ENCODE results near the gene COL9A1. TPM values are rescaled to one million over a fixed set of nuclear protein-coding genes. Genes with fewer than 3 reads are reported as not detected.

COL9A1 gene
- total RNA-seq, 1 donor from 2014 or later = not detected

DNA sequence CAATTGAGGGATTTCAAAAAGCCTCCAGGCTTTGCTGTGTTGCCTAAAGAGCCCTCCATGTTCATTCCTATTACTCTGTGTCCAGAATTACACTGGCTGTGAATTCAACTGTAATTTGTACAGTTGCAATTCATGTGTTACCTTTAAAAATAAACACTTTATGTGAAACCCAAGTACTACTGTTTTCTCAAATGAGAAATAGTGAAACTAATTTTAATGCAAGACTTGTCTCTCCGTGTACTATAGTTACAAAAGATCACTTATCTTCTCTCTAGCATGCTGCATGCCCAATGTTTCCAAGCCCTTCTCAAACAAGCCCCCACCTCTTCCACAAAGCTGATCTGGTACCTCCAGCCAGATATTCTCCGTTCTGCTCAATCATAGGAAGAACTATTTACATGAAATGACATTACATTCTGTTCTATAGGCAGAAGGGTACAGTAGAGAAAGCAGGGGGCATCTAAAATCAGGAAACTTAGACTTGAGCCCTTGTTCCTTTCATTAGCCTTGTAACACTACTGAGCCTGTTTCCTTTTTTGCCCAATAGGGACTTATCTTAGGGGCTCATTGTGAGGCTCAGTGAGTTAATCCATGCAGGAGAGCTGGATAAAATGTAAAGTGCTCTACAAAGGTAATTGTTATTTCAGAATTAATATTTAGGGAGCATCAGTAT lies 12.3 kb upstream of the COL9A1 start:
- H3K27ac Mint-ChIP-seq (ENCODE audit: unreplicated experiment) = no peak overlapping the region
- no peaks in the 10 kb centered on the region for H3K9me3 Mint-ChIP-seq (ENCODE audit: unreplicated experiment)
- no peaks in the 10 kb centered on the region for H3K4me1 Mint-ChIP-seq (ENCODE audit: unreplicated experiment)
- H3K4me3 Mint-ChIP-seq (ENCODE audit: unreplicated experiment) = no peak overlapping the region
- TF ChIP-seq, protein P1, sequence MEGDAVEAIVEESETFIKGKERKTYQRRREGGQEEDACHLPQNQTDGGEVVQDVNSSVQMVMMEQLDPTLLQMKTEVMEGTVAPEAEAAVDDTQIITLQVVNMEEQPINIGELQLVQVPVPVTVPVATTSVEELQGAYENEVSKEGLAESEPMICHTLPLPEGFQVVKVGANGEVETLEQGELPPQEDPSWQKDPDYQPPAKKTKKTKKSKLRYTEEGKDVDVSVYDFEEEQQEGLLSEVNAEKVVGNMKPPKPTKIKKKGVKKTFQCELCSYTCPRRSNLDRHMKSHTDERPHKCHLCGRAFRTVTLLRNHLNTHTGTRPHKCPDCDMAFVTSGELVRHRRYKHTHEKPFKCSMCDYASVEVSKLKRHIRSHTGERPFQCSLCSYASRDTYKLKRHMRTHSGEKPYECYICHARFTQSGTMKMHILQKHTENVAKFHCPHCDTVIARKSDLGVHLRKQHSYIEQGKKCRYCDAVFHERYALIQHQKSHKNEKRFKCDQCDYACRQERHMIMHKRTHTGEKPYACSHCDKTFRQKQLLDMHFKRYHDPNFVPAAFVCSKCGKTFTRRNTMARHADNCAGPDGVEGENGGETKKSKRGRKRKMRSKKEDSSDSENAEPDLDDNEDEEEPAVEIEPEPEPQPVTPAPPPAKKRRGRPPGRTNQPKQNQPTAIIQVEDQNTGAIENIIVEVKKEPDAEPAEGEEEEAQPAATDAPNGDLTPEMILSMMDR (IDR thresholded peaks at IDR 0.05) = no peak
- H3K36me3 Mint-ChIP-seq (ENCODE audit: unreplicated experiment) = no peaks in the 10 kb centered on the region
- DNase-seq (ENCODE audit: extremely low spot score, unreplicated experiment) = no peak
- peaks cover 26% of the 10 kb centered on the region for H3K27me3 Mint-ChIP-seq (ENCODE audit: unreplicated experiment)

DNA sequence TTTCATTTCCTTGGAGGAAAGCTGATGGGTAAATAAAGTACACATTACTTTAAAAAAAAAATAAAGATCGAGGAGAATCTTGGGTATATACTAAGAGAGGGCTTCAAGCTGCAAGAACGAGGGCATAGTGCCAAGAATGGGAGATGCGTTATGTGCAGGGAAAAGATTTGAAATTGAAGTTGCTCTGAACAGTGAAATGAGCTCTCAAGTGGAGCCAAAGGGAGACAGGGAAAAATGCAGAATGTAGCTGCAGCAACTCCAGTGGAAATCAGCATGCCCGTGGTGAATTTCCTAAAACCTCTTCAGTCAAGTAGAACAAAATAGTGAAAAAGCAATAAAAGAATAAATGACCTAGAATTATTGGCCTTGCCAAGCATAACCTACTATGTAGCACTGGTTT lies 11.4 kb upstream of the COL9A1 start:
- Mint-ChIP-seq H3K27ac (ENCODE audit: unreplicated experiment) (no peak overlapping the region), H3K4me1 (ENCODE audit: unreplicated experiment) (no peaks in the 10 kb centered on the region), H3K27me3 (ENCODE audit: unreplicated experiment) (peaks cover 29% of the 10 kb centered on the region), H3K36me3 (ENCODE audit: unreplicated experiment) (no peaks in the 10 kb centered on the region), H3K4me3 (ENCODE audit: unreplicated experiment) (no peak overlapping the region), H3K9me3 (ENCODE audit: unreplicated experiment) (no peaks in the 10 kb centered on the region)
- TF ChIP-seq, protein P1 (IDR thresholded peaks at IDR 0.05) = no peak
- no peak for DNase-seq (ENCODE audit: extremely low spot score, unreplicated experiment)

DNA sequence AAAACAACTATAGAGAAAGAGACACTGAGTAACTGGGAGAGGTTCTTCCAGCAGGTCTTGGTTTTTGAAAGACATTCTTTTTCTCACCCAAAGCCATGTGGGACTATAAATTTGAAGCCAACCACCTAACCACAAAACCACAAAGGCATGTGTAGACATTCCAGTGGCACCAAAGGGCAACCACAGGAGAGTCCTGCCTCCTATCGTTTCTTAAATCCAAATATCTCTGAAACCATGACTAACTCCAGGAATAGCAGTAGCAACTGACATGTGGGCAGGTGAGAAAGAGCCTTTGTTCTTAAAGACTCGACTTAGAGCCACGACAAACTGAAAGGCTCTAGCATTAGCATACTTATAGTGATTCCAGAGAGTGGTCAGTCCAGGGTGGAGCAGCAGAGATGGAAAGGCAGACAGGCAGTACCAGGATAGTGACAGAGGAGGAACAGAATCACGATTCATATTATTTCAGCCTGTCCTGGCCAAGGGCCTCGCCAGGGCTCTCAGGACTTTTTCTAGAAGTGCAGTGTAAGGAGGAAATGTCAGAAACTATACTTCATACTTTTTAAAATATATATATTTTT lies 9.4 kb upstream of the COL9A1 start:
- Mint-ChIP-seq H3K4me1 (ENCODE audit: unreplicated experiment) (no peaks in the 10 kb centered on the region), H3K36me3 (ENCODE audit: unreplicated experiment) (no peaks in the 10 kb centered on the region), H3K9me3 (ENCODE audit: unreplicated experiment) (no peaks in the 10 kb centered on the region), H3K27ac (ENCODE audit: unreplicated experiment) (no peak overlapping the region), H3K27me3 (ENCODE audit: unreplicated experiment) (peaks cover 31% of the 10 kb centered on the region), H3K4me3 (ENCODE audit: unreplicated experiment) (no peak overlapping the region)
- DNase-seq (ENCODE audit: extremely low spot score, unreplicated experiment) = no peak
- TF ChIP-seq, protein P1 (IDR thresholded peaks at IDR 0.05) = no peak

DNA sequence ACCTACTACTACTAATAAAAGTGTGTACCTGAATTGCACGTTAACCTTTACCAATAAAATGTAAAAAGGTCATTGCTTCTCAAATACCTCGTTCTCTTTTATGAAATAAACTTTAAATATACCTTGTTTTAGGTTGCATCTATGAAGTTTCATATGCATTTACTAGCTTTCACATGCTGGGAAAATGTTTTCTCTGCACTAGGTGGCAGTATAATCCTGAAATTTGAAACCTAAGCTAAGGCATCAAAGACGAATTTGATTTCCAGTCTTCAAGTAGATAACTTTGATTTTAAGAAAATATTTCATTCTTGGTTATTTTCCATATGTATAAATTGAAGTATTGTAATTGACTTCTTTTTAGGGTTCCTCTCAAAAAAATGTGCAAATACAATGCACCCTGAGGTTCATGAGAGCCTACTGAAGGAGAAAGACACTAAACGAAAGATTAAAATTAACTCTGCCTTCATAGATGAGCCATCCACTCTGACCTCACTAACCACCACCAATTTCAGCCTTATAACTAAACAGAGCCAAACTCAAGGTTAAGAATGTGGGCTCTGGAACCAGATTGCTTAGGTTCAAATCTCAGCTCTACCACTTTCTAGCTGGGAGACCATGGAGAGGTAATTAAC lies 7.3 kb upstream of the COL9A1 start:
- Mint-ChIP-seq H3K4me3 (ENCODE audit: unreplicated experiment) (no peak overlapping the region), H3K4me1 (ENCODE audit: unreplicated experiment) (no peaks in the 10 kb centered on the region), H3K9me3 (ENCODE audit: unreplicated experiment) (no peaks in the 10 kb centered on the region), H3K27me3 (ENCODE audit: unreplicated experiment) (peaks cover 42% of the 10 kb centered on the region), H3K27ac (ENCODE audit: unreplicated experiment) (no peak overlapping the region), H3K36me3 (ENCODE audit: unreplicated experiment) (no peaks in the 10 kb centered on the region)
- TF ChIP-seq, protein P1 (IDR thresholded peaks at IDR 0.05) = peak; percentile 73
- DNase-seq (ENCODE audit: extremely low spot score, unreplicated experiment) = no peak

DNA sequence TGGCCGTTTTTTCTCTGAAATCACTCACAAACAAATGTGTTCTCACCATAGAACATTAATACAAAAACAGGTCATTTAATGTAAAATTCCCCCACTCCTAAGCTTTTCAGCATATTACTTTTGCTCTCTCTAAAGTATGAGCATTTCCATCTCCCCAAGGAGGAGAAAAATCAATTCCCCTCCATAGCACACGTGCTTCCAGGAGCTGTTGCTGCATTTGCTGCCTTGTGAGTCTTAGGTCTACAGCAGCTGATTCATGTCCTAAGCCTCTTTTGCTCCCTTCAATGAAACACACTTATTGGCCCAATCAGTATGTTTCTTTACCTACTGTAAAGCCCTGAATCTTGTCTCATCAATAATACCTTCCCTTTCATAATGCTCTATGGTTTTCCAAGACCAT lies 6.4 kb upstream of the COL9A1 start:
- Mint-ChIP-seq H3K27ac (ENCODE audit: unreplicated experiment) (no peak overlapping the region), H3K9me3 (ENCODE audit: unreplicated experiment) (no peaks in the 10 kb centered on the region), H3K4me3 (ENCODE audit: unreplicated experiment) (no peak overlapping the region), H3K27me3 (ENCODE audit: unreplicated experiment) (peaks cover 41% of the 10 kb centered on the region), H3K36me3 (ENCODE audit: unreplicated experiment) (no peaks in the 10 kb centered on the region), H3K4me1 (ENCODE audit: unreplicated experiment) (no peaks in the 10 kb centered on the region)
- TF ChIP-seq, protein P1 (IDR thresholded peaks at IDR 0.05) = no peak
- no peak for DNase-seq (ENCODE audit: extremely low spot score, unreplicated experiment)

All from osteocyte (in vitro differentiated cells).